Naive thymus-derived CD8-positive, alpha-beta T cell (primary cell): ENCODE data around the gene KIF1B. TPM values are rescaled to one million over a fixed set of nuclear protein-coding genes. Genes with fewer than 3 reads are reported as not detected.

Source experiments
- ATAC-seq, 2 donors: fragments of 150-1000 bp; cut with Tn5 transposase in 1 of 2; sonication (Bioruptor Pico), chemical (Tn5 transposase) in 1 of 2; 1 replicate in 1 of 2; 2 replicates in 1 of 2; pipeline ENCODE4 v1.10.0; 2021; ENCODE audit warnings: mild to moderate bottlenecking in 2 of 2, moderate library complexity in 2 of 2
- POLR2A ChIA-PET: fragments of 350-600 bp; sonication (Branson Sonifier 250); formaldehyde crosslinking; loops from one replicate; lab custom pipeline; 2021; ENCODE audit warnings: antibody characterized with exemption; lab: Charles Lee
- DNase-seq, 10 donors: peaks; one replicate each; pipeline versions ENCODE4 v3.0.0 to v3.0.0-alpha.2; 2020 to 2022
- H3K27ac Mint-ChIP-seq, 10 donors: one replicate each; pipeline ENCODE4 v1.8.0; 2020 to 2022; ENCODE audit warnings: mild to moderate bottlenecking in 10 of 10, mixed read lengths in 10 of 10, moderate library complexity in 4 of 10, inconsistent platforms in 1 of 10
- H3K27me3 Mint-ChIP-seq, 5 donors: one replicate each; pipeline ENCODE4 v1.8.0; 2021 to 2022; ENCODE audit warnings: mixed read lengths in 5 of 5
- H3K36me3 Mint-ChIP-seq, 3 donors: one replicate each; pipeline ENCODE4 v1.8.0; 2020 to 2022; ENCODE audit warnings: mixed read lengths in 3 of 3, mild to moderate bottlenecking in 2 of 3, inconsistent platforms in 1 of 3
- H3K4me1 Mint-ChIP-seq, 4 donors: one replicate each; pipeline ENCODE4 v1.8.0; 2021 to 2022; ENCODE audit warnings: mixed read lengths in 4 of 4
- H3K4me3 Mint-ChIP-seq, 10 donors: one replicate each; pipeline ENCODE4 v1.8.0; 2020 to 2022; ENCODE audit warnings: mild to moderate bottlenecking in 10 of 10, mixed read lengths in 10 of 10, moderate library complexity in 6 of 10, inconsistent platforms in 1 of 10
- H3K9me3 Mint-ChIP-seq, 9 donors: one replicate each; pipeline ENCODE4 v1.8.0; 2020 to 2022; ENCODE audit warnings: mixed read lengths in 9 of 9, mild to moderate bottlenecking in 3 of 9, inconsistent platforms in 1 of 9, moderate library complexity in 1 of 9
- polyA plus RNA-seq, 3 donors: library from polyadenylated mRNA; unstranded; fragments of 300-500 nt; fragmentation: Illumina TruSeq; gene quantifications; one replicate each; pipeline ENCODE4 v1.2.3, GENCODE V29; 2021
- total RNA-seq, 8 experiments: library from RNA in 2 of 8; stranded (reverse) in 2 of 8; gene quantifications; one replicate each; pipeline ENCODE4 v1.2.3 and lab custom pipeline; 2021 to 2026

KIF1B gene, protein sequence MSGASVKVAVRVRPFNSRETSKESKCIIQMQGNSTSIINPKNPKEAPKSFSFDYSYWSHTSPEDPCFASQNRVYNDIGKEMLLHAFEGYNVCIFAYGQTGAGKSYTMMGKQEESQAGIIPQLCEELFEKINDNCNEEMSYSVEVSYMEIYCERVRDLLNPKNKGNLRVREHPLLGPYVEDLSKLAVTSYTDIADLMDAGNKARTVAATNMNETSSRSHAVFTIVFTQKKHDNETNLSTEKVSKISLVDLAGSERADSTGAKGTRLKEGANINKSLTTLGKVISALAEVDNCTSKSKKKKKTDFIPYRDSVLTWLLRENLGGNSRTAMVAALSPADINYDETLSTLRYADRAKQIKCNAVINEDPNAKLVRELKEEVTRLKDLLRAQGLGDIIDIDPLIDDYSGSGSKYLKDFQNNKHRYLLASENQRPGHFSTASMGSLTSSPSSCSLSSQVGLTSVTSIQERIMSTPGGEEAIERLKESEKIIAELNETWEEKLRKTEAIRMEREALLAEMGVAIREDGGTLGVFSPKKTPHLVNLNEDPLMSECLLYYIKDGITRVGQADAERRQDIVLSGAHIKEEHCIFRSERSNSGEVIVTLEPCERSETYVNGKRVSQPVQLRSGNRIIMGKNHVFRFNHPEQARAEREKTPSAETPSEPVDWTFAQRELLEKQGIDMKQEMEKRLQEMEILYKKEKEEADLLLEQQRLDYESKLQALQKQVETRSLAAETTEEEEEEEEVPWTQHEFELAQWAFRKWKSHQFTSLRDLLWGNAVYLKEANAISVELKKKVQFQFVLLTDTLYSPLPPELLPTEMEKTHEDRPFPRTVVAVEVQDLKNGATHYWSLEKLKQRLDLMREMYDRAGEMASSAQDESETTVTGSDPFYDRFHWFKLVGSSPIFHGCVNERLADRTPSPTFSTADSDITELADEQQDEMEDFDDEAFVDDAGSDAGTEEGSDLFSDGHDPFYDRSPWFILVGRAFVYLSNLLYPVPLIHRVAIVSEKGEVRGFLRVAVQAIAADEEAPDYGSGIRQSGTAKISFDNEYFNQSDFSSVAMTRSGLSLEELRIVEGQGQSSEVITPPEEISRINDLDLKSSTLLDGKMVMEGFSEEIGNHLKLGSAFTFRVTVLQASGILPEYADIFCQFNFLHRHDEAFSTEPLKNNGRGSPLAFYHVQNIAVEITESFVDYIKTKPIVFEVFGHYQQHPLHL (N-terminal part only)
- 10 to 100 TPM; 10.0 to 11.4 TPM for total RNA-seq
- polyA plus RNA-seq = 1 to 10 TPM in 2 of 3 donors, under 1 TPM in 1; 0.70 to 2.1 (median 2.0) TPM
- total RNA-seq (lab: John Stamatoyannopoulos, UW) = 19.5 to 39.1 (median 31.1) reads per million in 6 experiments

DNA sequence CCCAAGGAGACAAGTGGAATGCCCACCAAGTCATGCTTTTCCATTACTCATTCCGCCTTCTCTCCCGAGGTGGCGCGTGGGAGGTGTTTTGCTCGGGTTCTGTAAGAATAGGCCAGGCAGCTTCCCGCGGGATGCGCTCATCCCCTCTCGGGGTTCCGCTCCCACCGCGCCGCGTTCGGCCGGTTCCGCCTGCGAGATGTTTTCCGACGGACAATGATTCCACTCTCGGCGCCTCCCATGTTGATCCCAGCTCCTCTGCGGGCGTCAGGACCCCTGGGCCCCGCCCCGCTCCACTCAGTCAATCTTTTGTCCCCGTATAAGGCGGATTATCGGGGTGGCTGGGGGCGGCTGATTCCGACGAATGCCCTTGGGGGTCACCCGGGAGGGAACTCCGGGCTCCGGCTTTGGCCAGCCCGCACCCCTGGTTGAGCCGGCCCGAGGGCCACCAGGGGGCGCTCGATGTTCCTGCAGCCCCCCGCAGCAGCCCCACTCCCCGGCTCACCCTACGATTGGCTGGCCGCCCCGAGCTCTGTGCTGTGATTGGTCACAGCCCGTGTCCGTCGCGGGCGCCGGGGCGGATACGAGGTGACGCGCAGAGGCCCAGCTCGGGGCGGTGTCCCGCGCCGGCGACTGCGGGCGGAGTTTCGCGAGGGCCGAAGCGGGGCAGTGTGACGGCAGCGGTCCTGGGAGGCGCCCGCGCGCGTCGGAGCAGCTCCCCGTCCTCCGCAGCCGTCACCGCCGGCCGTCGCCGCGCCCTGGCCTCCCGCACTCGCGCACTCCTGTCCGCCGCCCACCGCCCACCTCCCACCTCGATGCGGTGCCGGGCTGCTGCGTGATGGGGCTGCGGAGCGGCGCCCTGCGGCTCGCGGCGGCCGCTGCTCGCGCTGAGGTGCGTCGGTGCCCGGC is at the start of gene KIF1B:
KIF1B (plus strand) TSS at position 666 of the 906 bp plus-strand sequence. CDS start 21,759 bp downstream, outside the sequence.
- POLR2A ChIA-PET = interaction anchor here (0.6 to 1.3 kb wide), 6 partner anchors 22 to 347 kb away, joined by 3 to 7 read pairs (median 4); partner anchors contain the start of genes CENPS, LZIC, NMNAT1 and PGD
- Mint-ChIP-seq H3K36me3 (no peaks in the 10 kb centered on the region), H3K9me3 (no peaks in the 10 kb centered on the region), H3K27me3 (peaks cover 0 to 7% (median 2%) of the 10 kb centered on the region in 5 donors), H3K4me1 (peaks cover 8 to 31% (median 22%) of the 10 kb centered on the region in 4 donors), H3K27ac (peak within 1 kb of the TSS; percentile 19 to 90 (median 75)), H3K4me3 (peak within 1 kb of the TSS; percentile 84 to 93 (median 88))
- DNase-seq (peak; percentile 92 to 99 (median 96)), ATAC-seq (peak; percentile 97 to 99)

DNA sequence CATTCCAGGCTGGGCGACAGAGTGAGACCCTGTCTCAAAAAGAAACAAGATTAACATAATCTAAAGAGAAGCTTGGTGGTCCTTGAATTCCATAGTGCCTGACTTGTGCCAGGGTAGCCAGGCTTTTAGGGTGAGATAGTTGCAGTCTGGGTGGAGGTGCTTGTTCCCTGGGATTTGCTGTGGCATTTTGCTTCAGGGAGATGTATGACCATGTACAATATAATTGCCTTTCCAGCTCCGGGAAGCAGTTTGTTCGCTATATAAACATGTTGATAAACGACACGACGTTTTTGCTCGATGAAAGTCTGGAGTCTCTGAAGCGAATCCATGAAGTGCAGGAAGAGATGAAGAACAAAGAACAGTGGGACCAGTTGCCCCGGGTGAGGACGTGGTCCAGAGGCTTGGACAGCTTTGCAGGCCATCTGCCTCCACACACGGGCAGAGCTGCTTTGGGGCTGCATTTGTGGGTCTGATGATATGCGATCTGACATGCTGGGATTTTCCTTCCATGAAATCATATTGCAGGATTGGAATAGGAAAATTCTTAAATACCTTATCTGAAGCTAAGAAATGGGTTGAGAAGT is 49.4 kb upstream of the KIF1B start:
- Mint-ChIP-seq H3K4me1 (peaks cover 0 to 4% (median 0%) of the 10 kb centered on the region in 4 donors), H3K36me3 (peaks cover 0 to 71% (median 9%) of the 10 kb centered on the region in 3 donors), H3K4me3 (no peak overlapping the region), H3K27me3 (no peaks in the 10 kb centered on the region), H3K9me3 (no peaks in the 10 kb centered on the region), H3K27ac (peak overlapping the region in 1 of 10 donors; percentile 20)
- DNase-seq (no peak), ATAC-seq (no peak)
- POLR2A ChIA-PET = no interaction called here

DNA sequence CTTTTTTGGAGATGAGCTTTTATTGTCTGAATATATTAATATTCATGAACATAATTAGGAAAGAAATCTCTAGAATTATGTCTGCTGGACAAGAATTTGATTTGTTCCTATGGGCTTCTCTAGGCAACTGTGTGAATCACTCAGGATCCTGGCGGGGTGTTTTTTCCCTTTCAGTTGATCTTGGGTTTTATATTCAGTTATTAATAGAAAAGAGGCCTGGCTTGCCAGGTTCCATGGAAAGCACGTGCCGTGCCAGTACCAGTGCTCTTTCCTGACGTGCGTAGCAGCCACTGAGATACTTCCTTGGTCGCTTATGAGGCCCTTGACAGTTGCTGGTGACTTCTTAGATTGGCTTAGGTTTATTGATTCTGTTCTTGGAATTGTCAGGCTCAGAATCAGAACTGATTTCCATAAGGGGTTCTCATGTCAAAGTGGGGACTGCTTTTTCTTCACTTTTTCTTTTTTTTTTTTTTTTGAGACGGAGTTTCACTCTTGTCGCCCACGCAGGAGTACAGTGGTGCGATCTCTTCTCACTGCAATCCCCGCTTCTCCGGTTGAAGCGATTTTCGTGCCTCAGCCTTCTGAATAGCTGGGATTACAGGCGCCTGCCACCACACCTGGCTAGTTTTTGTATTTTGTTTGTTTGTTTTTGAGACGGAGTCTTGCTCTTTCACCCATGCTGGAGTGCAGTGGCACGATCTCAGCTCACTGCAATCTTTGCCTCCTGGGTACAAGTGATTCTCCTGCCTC is 48.7 kb upstream of the KIF1B start:
- Mint-ChIP-seq H3K27me3 (no peaks in the 10 kb centered on the region), H3K4me3 (no peak overlapping the region), H3K9me3 (no peaks in the 10 kb centered on the region), H3K4me1 (peaks cover 0 to 4% (median 0%) of the 10 kb centered on the region in 4 donors), H3K27ac (no peak overlapping the region), H3K36me3 (peaks cover 0 to 78% (median 9%) of the 10 kb centered on the region in 3 donors)
- DNase-seq (no peak), ATAC-seq (no peak)
- POLR2A ChIA-PET = no interaction called here

GRCh38 chr1:10168912-10169514 is 41.4 kb upstream of the KIF1B start:
- DNase-seq (no peak), ATAC-seq (no peak)
- Mint-ChIP-seq H3K4me3 (no peak overlapping the region), H3K27me3 (no peaks in the 10 kb centered on the region), H3K9me3 (no peaks in the 10 kb centered on the region), H3K4me1 (peaks cover 6 to 15% (median 7%) of the 10 kb centered on the region in 4 donors), H3K36me3 (peaks cover 8 to 90% (median 21%) of the 10 kb centered on the region in 3 donors), H3K27ac (peak overlapping the region in 3 of 10 donors; percentile 18 to 57 (median 28))
- POLR2A ChIA-PET = no interaction called here

DNA sequence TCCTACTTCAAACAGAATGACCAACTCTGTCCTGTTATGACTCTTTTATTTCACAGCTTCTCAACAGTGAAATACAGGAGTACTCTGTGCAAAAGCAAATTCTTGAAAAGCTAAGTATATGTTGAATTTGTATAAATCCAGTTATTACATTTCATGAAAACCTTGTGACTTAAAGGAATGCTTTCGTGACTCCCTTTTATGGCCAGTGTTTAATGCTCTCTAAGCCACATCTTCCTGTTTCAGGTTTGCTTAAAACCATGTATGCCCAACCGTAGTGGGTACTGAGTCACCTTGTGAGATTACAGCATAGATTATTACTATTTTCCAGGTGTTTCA is 40.2 kb upstream of the KIF1B start:
- H3K4me1 Mint-ChIP-seq = peaks cover 6 to 15% (median 7%) of the 10 kb centered on the region in 4 donors
- ATAC-seq (no peak), DNase-seq (no peak)
- POLR2A ChIA-PET = no interaction called here
- peak overlapping the region in 7 of 10 donors; percentile 2 to 83 (median 46) for H3K27ac Mint-ChIP-seq
- H3K36me3 Mint-ChIP-seq = peaks cover 13 to 94% (median 29%) of the 10 kb centered on the region in 3 donors
- no peaks in the 10 kb centered on the region for H3K27me3 Mint-ChIP-seq
- H3K9me3 Mint-ChIP-seq = peaks cover 0 to 7% (median 2%) of the 10 kb centered on the region in 9 donors
- peak overlapping the region in 1 of 10 donors; percentile 42 for H3K4me3 Mint-ChIP-seq

DNA sequence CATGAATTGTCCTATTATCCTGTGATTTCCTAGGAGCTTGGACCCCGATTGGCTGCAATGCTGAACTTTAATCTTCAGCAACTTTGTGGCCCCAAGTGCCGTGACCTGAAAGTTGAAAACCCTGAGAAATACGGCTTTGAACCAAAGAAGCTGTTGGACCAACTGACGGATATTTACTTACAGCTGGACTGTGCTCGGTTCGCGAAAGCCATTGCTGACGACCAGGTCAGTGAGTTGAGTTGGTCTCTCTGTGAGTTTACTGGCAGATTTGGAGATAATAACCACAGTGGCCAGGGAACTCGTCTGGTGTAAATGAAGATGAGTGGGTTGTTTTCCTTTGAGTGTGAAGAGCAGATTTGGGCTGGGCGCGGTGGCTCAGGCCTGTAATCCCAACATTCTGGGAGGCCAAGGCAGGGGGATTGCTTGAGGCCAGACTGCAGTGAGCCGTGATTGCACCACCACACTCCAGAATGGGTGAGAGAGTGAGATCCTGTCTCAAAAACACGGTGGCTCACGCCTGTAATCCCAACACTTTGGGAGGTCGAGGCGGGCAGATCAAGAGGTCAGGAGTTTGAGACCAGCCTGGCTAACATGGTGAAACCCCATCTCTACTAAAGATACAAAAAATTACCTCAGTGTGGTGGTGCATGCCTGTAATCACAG is 39.1 kb upstream of the KIF1B start:
- ATAC-seq = no peak
- Mint-ChIP-seq H3K36me3 (peaks cover 21 to 92% (median 36%) of the 10 kb centered on the region in 3 donors), H3K4me3 (no peak overlapping the region), H3K27me3 (no peaks in the 10 kb centered on the region), H3K27ac (peak overlapping the region in 1 of 10 donors; percentile 14), H3K9me3 (peaks cover 0 to 14% (median 5%) of the 10 kb centered on the region in 9 donors), H3K4me1 (peaks cover 2 to 15% (median 7%) of the 10 kb centered on the region in 4 donors)
- no peak for DNase-seq
- POLR2A ChIA-PET = no interaction called here

GRCh38 chr1:10171995-10172669 is 38.2 kb upstream of the KIF1B start:
- Mint-ChIP-seq H3K4me1 (peaks cover 2 to 15% (median 7%) of the 10 kb centered on the region in 4 donors), H3K27ac (peak overlapping the region in 1 of 10 donors; percentile 33)

GRCh38 chr1:10173582-10173981 is 36.8 kb upstream of the KIF1B start:
- Mint-ChIP-seq H3K27me3 (no peaks in the 10 kb centered on the region), H3K27ac (no peak overlapping the region), H3K4me3 (no peak overlapping the region), H3K9me3 (peaks cover 0 to 16% (median 5%) of the 10 kb centered on the region in 9 donors), H3K4me1 (peaks cover 2 to 15% (median 7%) of the 10 kb centered on the region in 4 donors), H3K36me3 (peaks cover 21 to 79% (median 37%) of the 10 kb centered on the region in 3 donors)
- ATAC-seq (no peak), DNase-seq (no peak)
- POLR2A ChIA-PET = no interaction called here

More at GRCh38 chr1:10171995-10172669, 38.2 kb upstream of the KIF1B start:
- POLR2A ChIA-PET = no interaction called here
- DNase-seq = no peak
- ATAC-seq = no peak
- Mint-ChIP-seq H3K36me3 (peaks cover 21 to 90% (median 37%) of the 10 kb centered on the region in 3 donors), H3K27me3 (no peaks in the 10 kb centered on the region), H3K9me3 (peaks cover 0 to 16% (median 5%) of the 10 kb centered on the region in 9 donors), H3K4me3 (no peak overlapping the region)

GRCh38 chr1:10177876-10178275 is 32.5 kb upstream of the KIF1B start:
- no peak overlapping the region for H3K27ac Mint-ChIP-seq
- H3K4me3 Mint-ChIP-seq = no peak overlapping the region
- POLR2A ChIA-PET = no interaction called here
- H3K27me3 Mint-ChIP-seq = no peaks in the 10 kb centered on the region
- H3K9me3 Mint-ChIP-seq = peaks cover 0 to 16% (median 5%) of the 10 kb centered on the region in 9 donors
- H3K36me3 Mint-ChIP-seq = peaks cover 14 to 70% (median 36%) of the 10 kb centered on the region in 3 donors
- DNase-seq = no peak
- ATAC-seq = no peak
- no peaks in the 10 kb centered on the region for H3K4me1 Mint-ChIP-seq
